NCI-H226 (cell line): ENCODE data around the gene KANK3.
"Not testable (repeated sequence)": the region's sequence is repeated elsewhere in the genome, so short reads cannot be mapped to it uniquely, and the experiment has no call there.

Experiments used
- DNase-seq: peaks from one replicate; pipeline ENCODE4 v3.0.0-alpha.2; 2015

KANK3 gene

GRCh38 chr19:8316351-8317125 is 26.5 kb downstream of the KANK3 start:
- DNase-seq: no peak

GRCh38 chr19:8314981-8315640 is 28.0 kb downstream of the KANK3 start:
- not testable (repeated sequence) for DNase-seq

- DNase-seq: no peak
Measured at GRCh38 chr19:8311461-8312260, 31.4 kb downstream of the KANK3 start.

- no peak for DNase-seq
Measured at GRCh38 chr19:8310342-8311055, 32.6 kb downstream of the KANK3 start.

GRCh38 chr19:8308891-8309291 is 34.2 kb downstream of the KANK3 start:
- DNase-seq: no peak

GRCh38 chr19:8307965-8308866 is 34.8 kb downstream of the KANK3 start, which contains the start of gene CD320:
Gene CD320 (minus strand): TSS chr19:8308358. CDS start chr19:8308290, 68 bp downstream.
- peak; percentile 83 for DNase-seq

- no peak for DNase-seq
Measured at GRCh38 chr19:8307400-8307964, 35.6 kb downstream of the KANK3 start.

- no peak for DNase-seq
Measured at GRCh38 chr19:8306235-8307054, 36.6 kb downstream of the KANK3 start.

GRCh38 chr19:8305798-8306197 is 37.3 kb downstream of the KANK3 start:
- DNase-seq: no peak

- DNase-seq: no peak
Measured at GRCh38 chr19:8304841-8305621, 38.0 kb downstream of the KANK3 start.

GRCh38 chr19:8302734-8303133 is 40.3 kb downstream of the KANK3 start:
- no peak for DNase-seq

GRCh38 chr19:8302357-8302691 is 40.7 kb downstream of the KANK3 start:
- DNase-seq: no peak

GRCh38 chr19:8291337-8291736 is 51.7 kb downstream of the KANK3 start:
- not testable (repeated sequence) for DNase-seq

- not testable (repeated sequence) for DNase-seq
Measured at GRCh38 chr19:8276508-8276907, 66.6 kb downstream of the KANK3 start.
